Left ventricle myocardium inferior (tissue), 1 donor: Measurements from ENCODE around the gene MSI2. TPM values are rescaled to one million over a fixed set of nuclear protein-coding genes. Genes with fewer than 3 reads are reported as not detected.

Experiments
- DNase-seq: peaks from one replicate; pipeline ENCODE4 v3.0.0-alpha.2; 2020
- H3K27ac ChIP-seq: fragments of 200-600 bp; replicated peaks from 2 replicates; pipeline ENCODE4 v1.8.0; 2021
- H3K27me3 ChIP-seq: fragments of 200-600 bp; 2 replicates; pipeline ENCODE4 v1.8.0; 2021; ENCODE audit warnings: low read depth
- H3K36me3 ChIP-seq: fragments of 200-600 bp; 2 replicates; pipeline ENCODE4 v1.8.0; 2021
- H3K4me1 ChIP-seq: fragments of 200-600 bp; 2 replicates; pipeline ENCODE4 v1.8.0; 2021
- H3K4me3 ChIP-seq: fragments of 200-600 bp; 2 replicates; pipeline ENCODE4 v1.8.0; 2021; ENCODE audit warnings: mild to moderate bottlenecking, moderate library complexity
- H3K9me3 ChIP-seq: fragments of 200-600 bp; replicated peaks from 2 replicates; pipeline ENCODE4 v1.8.0; 2021
- intact Hi-C: fragments of 100-400 bp; cut with micrococcal nuclease; formaldehyde crosslinking; loops from one replicate; pipeline ENCODE4 v1.11.0; 2022
- total RNA-seq: library from RNA; stranded (reverse); fragmentation: NEBNext Ultra II Directional; extraction: Animal tissue kit (Norgen Biotek cat#: 25700); gene quantifications from one replicate; pipeline ENCODE4 v1.2.1, GENCODE V29; 2021
- TF ChIP-seq, protein P1 (sequence below): fragments of 200-600 bp; IDR thresholded peaks from 2 replicates; pipeline ENCODE4 v1.8.0; 2021; ENCODE audit warnings: antibody characterized with exemption, mild to moderate bottlenecking, borderline replicate concordance
- donor health status: DM: no; HTN: yes; CAD: no; lungs with severe emphysema.

Gene MSI2
- total RNA-seq, 1 donor from 2014 or later: 118 TPM

DNA sequence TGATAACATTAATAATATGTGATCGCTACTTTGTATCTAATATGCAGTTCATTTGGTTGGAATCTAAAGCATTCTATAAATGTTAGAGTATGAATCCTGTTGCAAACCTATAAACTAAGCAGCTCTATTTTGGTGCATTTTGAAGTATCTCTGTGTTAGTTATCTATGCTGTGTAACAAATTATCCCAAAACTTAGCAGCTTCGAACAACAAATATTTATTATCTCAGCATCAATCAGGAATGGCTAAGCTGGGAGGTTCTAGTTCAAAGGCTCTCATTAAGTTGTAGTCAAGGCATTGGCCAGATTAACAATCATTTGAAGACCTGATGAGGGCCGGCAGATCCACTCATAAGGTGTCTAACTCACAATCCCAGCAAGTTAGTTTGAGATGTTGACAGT lies 10.1 kb upstream of the MSI2 start:
- Histone ChIP-seq H3K27ac (no peak overlapping the region), H3K9me3 (peaks cover 7% of the 10 kb centered on the region), H3K36me3 (no peaks in the 10 kb centered on the region), H3K27me3 (no peaks in the 10 kb centered on the region), H3K4me1 (peaks cover 16% of the 10 kb centered on the region), H3K4me3 (no peak overlapping the region)
- intact Hi-C loops: loop anchor here (10.0 kb wide), 3 partner anchors 199 to 499 kb away; partner anchors contain the start of gene CCDC182
- DNase-seq: no peak
- TF ChIP-seq, protein P1, sequence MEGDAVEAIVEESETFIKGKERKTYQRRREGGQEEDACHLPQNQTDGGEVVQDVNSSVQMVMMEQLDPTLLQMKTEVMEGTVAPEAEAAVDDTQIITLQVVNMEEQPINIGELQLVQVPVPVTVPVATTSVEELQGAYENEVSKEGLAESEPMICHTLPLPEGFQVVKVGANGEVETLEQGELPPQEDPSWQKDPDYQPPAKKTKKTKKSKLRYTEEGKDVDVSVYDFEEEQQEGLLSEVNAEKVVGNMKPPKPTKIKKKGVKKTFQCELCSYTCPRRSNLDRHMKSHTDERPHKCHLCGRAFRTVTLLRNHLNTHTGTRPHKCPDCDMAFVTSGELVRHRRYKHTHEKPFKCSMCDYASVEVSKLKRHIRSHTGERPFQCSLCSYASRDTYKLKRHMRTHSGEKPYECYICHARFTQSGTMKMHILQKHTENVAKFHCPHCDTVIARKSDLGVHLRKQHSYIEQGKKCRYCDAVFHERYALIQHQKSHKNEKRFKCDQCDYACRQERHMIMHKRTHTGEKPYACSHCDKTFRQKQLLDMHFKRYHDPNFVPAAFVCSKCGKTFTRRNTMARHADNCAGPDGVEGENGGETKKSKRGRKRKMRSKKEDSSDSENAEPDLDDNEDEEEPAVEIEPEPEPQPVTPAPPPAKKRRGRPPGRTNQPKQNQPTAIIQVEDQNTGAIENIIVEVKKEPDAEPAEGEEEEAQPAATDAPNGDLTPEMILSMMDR: no peak

DNA sequence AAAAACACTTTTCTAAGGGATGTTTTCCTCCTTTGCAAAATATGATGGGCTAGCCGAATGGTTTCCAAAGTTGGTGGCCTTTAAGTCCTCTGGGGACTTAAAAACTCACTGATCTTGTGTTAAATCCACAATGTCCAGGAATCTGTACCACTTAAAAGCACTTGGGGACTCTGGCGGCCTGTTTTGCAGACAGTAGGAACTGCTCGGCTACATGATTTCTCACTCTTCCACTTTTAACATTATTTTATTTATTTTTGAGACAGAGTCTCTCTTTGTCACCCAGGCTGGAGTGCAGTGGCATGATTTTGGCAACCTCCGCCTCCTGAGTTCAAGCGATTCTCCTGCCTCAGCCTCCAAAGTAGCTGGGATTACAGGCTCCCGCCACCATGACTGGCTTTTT lies 9.1 kb upstream of the MSI2 start:
- Histone ChIP-seq H3K27me3 (no peaks in the 10 kb centered on the region), H3K4me3 (no peak overlapping the region), H3K27ac (no peak overlapping the region), H3K36me3 (no peaks in the 10 kb centered on the region), H3K4me1 (peaks cover 8% of the 10 kb centered on the region), H3K9me3 (peaks cover 10% of the 10 kb centered on the region)
- DNase-seq: no peak
- TF ChIP-seq, protein P1: no peak
- intact Hi-C loops: loop anchor here (10.0 kb wide), 3 partner anchors 198 to 498 kb away; partner anchors contain the start of gene CCDC182

DNA sequence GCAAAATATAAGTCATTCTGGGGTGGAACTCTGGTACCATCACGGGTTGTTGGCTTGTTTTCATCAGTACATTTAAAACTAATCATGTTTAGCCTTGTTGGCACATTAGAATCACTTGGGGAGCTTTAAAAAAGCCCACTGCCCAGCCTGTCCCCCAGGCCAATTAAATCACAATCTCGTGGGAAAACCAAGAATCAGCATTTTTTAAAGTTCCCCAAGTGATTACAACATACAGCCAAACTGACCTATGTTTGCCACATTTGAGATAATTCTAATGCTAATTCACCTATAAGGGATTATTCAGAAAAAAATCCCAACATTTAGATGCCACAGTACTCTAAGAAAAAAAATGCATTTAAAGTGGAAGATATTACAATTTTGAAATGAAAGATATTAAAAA lies 8.4 kb upstream of the MSI2 start:
- peaks cover 10% of the 10 kb centered on the region for H3K9me3 ChIP-seq
- H3K27ac ChIP-seq: no peak overlapping the region
- no peaks in the 10 kb centered on the region for H3K36me3 ChIP-seq
- no peak overlapping the region for H3K4me3 ChIP-seq
- TF ChIP-seq, protein P1: no peak
- intact Hi-C loops: loop anchor here (10.0 kb wide), 3 partner anchors 197 to 497 kb away; partner anchors contain the start of gene CCDC182
- DNase-seq: no peak
- H3K4me1 ChIP-seq: peaks cover 1% of the 10 kb centered on the region
- H3K27me3 ChIP-seq: no peaks in the 10 kb centered on the region

DNA sequence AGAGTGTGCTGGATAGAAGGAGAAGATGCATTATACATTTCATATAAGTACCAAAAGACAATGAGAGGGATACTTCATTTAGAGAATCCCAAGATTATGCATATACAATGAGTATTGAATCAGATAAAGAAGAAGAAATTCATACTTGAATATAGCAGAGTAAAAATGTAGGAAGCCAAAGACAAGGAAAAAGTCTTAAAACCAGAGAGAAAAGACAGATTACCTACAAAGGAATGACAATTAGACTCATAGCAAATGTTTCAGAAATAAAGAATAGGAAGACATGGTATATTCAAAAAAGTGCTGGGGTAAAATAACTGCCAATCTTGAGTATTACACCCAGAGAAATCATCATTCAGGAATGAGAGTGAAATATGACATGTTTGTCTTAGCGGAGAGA lies 6.8 kb upstream of the MSI2 start:
- Histone ChIP-seq H3K27me3 (no peaks in the 10 kb centered on the region), H3K4me3 (no peak overlapping the region), H3K36me3 (no peaks in the 10 kb centered on the region), H3K27ac (no peak overlapping the region), H3K9me3 (peaks cover 10% of the 10 kb centered on the region), H3K4me1 (no peaks in the 10 kb centered on the region)
- DNase-seq: no peak
- TF ChIP-seq, protein P1: no peak
- intact Hi-C loops: loop anchor here (10.0 kb wide), 3 partner anchors 195 to 495 kb away; partner anchors contain the start of gene CCDC182

DNA sequence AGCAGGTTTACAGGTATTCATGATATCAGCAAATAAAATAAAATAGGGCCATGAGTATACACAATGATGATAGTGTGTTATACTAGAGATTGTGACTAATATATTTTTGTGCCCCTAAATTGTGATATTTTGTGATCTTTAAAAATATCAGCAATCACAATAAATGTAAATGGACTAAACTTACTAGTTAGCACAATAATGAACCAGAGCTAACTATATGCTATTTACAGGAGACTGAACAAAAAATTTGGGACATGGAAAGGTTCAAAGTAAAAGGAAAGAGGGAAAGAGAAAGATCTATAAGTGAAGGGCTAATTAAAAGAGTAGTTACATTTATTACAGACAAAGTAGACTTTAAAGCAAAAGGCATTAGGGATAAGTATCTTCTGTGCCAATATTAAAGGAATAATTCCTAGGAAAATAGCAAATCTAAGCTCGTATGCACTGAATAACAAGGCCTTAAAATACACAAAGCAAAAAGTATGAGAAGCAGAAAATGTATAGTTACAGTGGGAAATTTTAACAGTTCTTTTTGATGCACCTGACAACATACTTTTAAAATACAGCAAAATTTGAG lies 5.0 kb upstream of the MSI2 start:
- intact Hi-C loops: no loop called here

More for the DNA sequence above, 5.0 kb upstream of the MSI2 start:
- Histone ChIP-seq H3K27me3 (no peaks in the 10 kb centered on the region), H3K4me3 (no peak overlapping the region), H3K36me3 (no peaks in the 10 kb centered on the region), H3K27ac (no peak overlapping the region), H3K4me1 (peaks cover 4% of the 10 kb centered on the region), H3K9me3 (peaks cover 10% of the 10 kb centered on the region)
- DNase-seq: no peak
- TF ChIP-seq, protein P1: no peak
